GM12878 (cell line): ENCODE results near the gene LRRC8B. TPM values are rescaled to one million over a fixed set of nuclear protein-coding genes. Genes with fewer than 3 reads are reported as not detected.

Experiments
- ATAC-seq: fragments of 200-7000 bp; cut with Tn5 transposase; 3 replicates; pipeline ENCODE4 v1.9.1; 2020; ENCODE audit warnings: mild to moderate bottlenecking, moderate library complexity
- BruUV-seq: library from RNA; stranded (reverse); fragments of 400-500 nt; replicated peaks from 2 replicates; lab custom pipeline; 2021; lab: Mats Ljungman, UMichigan
- CTCF ChIA-PET: fragments of 300-600 bp; sonication (Branson Sonifier 250); formaldehyde crosslinking; extraction: SDS; loops from one replicate; lab custom pipeline; 2021; ENCODE audit warnings: inconsistent platforms; lab: Yijun Ruan, JAX
- POLR2A ChIA-PET: fragments of 350-600 bp; formaldehyde crosslinking; extraction: SDS; loops from one replicate; lab custom pipeline; 2021; ENCODE audit warnings: inconsistent platforms; lab: Charles Lee
- RAD21 ChIA-PET: fragments of 300-600 bp; sonication (Branson Sonifier 250); formaldehyde crosslinking; loops from one replicate; lab custom pipeline; 2023; ENCODE audit warnings: antibody characterized with exemption; ENCODE audit not compliant: unreplicated experiment; lab: Charles Lee
- SMC1A ChIA-PET: fragments of 300-600 bp; sonication (Branson Sonifier 250); formaldehyde crosslinking; loops from one replicate; lab custom pipeline; 2023; ENCODE audit not compliant: unreplicated experiment, uncharacterized antibody; lab: Charles Lee
- DNase-seq: peaks from one replicate; pipeline ENCODE4 v3.0.0-alpha.2; 2011; ENCODE audit warnings: low read depth, low spot score
- FAIRE-seq: peaks from 3 replicates; lab custom pipeline; 2011; peaks lifted over from hg19 to GRCh38; lab: Jason Lieb, UNC
- H2AFZ ChIP-seq: 2 replicates; pipeline ENCODE4 v1.6.0; 2011; ENCODE audit warnings: low read depth, low read length, control low read depth; ENCODE audit not compliant: control insufficient read depth
- H3K27ac ChIP-seq: 2 replicates; pipeline ENCODE4 v1.5.1; 2011; ENCODE audit warnings: control low read depth; ENCODE audit not compliant: control insufficient read depth, insufficient read depth
- H3K27me3 ChIP-seq, 2 experiments: replicated peaks in 1 of 2; 2 replicates each; pipeline versions ENCODE4 v1.6.0 to v1.6.1; 2011; ENCODE audit warnings: low read length in 1 of 2; ENCODE audit not compliant: control insufficient read depth in 2 of 2, insufficient read depth in 2 of 2
- H3K36me3 ChIP-seq, 2 experiments: 2 replicates each; pipeline ENCODE4 v1.5.1; 2011; ENCODE audit warnings: low read length in 1 of 2; ENCODE audit not compliant: control insufficient read depth in 2 of 2, insufficient read depth in 2 of 2
- H3K4me1 ChIP-seq: 2 replicates; pipeline ENCODE4 v1.6.1; 2011; ENCODE audit warnings: mild to moderate bottlenecking, low read length, moderate library complexity, mixed read lengths; ENCODE audit not compliant: control insufficient read depth, insufficient read depth
- H3K4me2 ChIP-seq: 2 replicates; pipeline ENCODE4 v1.6.0; 2011; ENCODE audit warnings: control low read depth; ENCODE audit not compliant: control insufficient read depth, insufficient read depth
- H3K4me3 ChIP-seq: fragments of 200-600 bp; sonication (generic); 2 replicates; pipeline ENCODE4 v1.5.1; 2016
- H3K79me2 ChIP-seq: 2 replicates; pipeline ENCODE4 v1.6.0; 2011; ENCODE audit warnings: low read length; ENCODE audit not compliant: control insufficient read depth, insufficient read depth
- H3K9ac ChIP-seq: 2 replicates; pipeline ENCODE4 v1.8.0; 2011; ENCODE audit warnings: low read length, control low read depth, mixed read lengths; ENCODE audit not compliant: control insufficient read depth, insufficient read depth
- H3K9me3 ChIP-seq: replicated peaks from 3 replicates; pipeline ENCODE4 v1.5.1; 2011; ENCODE audit warnings: mild to moderate bottlenecking, low read length; ENCODE audit not compliant: control insufficient read depth, insufficient read depth
- H4K20me1 ChIP-seq: 2 replicates; pipeline ENCODE4 v1.6.0; 2011; ENCODE audit not compliant: control insufficient read depth, insufficient read depth
- ATF7 ChIP-seq: fragments of 450-650 bp; IDR thresholded peaks from 2 replicates; pipeline ENCODE4 v1.6.1; 2016; ENCODE audit warnings: low read depth, mild to moderate bottlenecking
- BCL11A ChIP-seq: IDR thresholded peaks from 2 replicates; pipeline ENCODE4 v1.6.1; 2011; ENCODE audit warnings: low read depth, low read length
- BHLHE40 ChIP-seq, 2 experiments: fragments of 450-650 bp in 1 of 2; IDR thresholded peaks; 2 replicates each; pipeline ENCODE4 v1.6.1; 2011 to 2017; ENCODE audit warnings: low read depth in 2 of 2, borderline replicate concordance in 1 of 2, improper control_type of control experiment in 1 of 2, low read length in 1 of 2, mild to moderate bottlenecking in 1 of 2
- CREB1 ChIP-seq: IDR thresholded peaks from 2 replicates; pipeline ENCODE4 v1.6.1; 2012; ENCODE audit warnings: low read depth, mild to moderate bottlenecking, inconsistent platforms
- E2F8 ChIP-seq: fragments of 450-650 bp; IDR thresholded peaks from 2 replicates; pipeline ENCODE4 v1.6.1; 2018; ENCODE audit warnings: mild to moderate bottlenecking, low read depth, moderate library complexity; ENCODE audit not compliant: partially characterized antibody
- E4F1 ChIP-seq: fragments of 450-650 bp; IDR thresholded peaks from 2 replicates; pipeline ENCODE4 v1.6.1; 2018; ENCODE audit warnings: borderline replicate concordance, mild to moderate bottlenecking; ENCODE audit not compliant: partially characterized antibody
- FOXK2 ChIP-seq: fragments of 450-650 bp; IDR thresholded peaks from 2 replicates; pipeline ENCODE4 v1.6.1; 2017; ENCODE audit warnings: mild to moderate bottlenecking, moderate library complexity
- GATAD2B ChIP-seq: fragments of 450-650 bp; conservative IDR thresholded peaks from 2 replicates; pipeline ENCODE4 v1.6.1; 2017; ENCODE audit warnings: low read depth, mild to moderate bottlenecking, moderate library complexity
- KLF5 ChIP-seq: fragments of 450-650 bp; IDR thresholded peaks from 2 replicates; pipeline ENCODE4 v1.6.1; 2014; ENCODE audit warnings: mild to moderate bottlenecking; ENCODE audit not compliant: partially characterized antibody
- NFXL1 ChIP-seq: fragments of 450-650 bp; IDR thresholded peaks from 2 replicates; pipeline ENCODE4 v1.6.1; 2017; ENCODE audit warnings: antibody characterized with exemption, mild to moderate bottlenecking, borderline replicate concordance
- NR2C2 ChIP-seq: IDR thresholded peaks from 2 replicates; pipeline ENCODE4 v1.6.1; 2011; ENCODE audit warnings: borderline replicate concordance, low read depth; ENCODE audit not compliant: control insufficient read depth, insufficient read length
- PAX5 ChIP-seq: IDR thresholded peaks from 2 replicates; pipeline ENCODE4 v1.6.1; 2011; ENCODE audit warnings: low read depth, low read length, borderline replicate concordance
- RAD51 ChIP-seq: fragments of 450-650 bp; IDR thresholded peaks from 2 replicates; pipeline ENCODE4 v1.6.1; 2016; ENCODE audit warnings: moderate library complexity, mild to moderate bottlenecking, inconsistent platforms
- SIX5 ChIP-seq: IDR thresholded peaks from 2 replicates; pipeline ENCODE4 v1.6.1; 2011; ENCODE audit warnings: mild to moderate bottlenecking, low read depth, low read length, moderate library complexity; ENCODE audit not compliant: severe bottlenecking
- SMC3 ChIP-seq: IDR thresholded peaks from 2 replicates; pipeline ENCODE4 v1.6.1; 2011; ENCODE audit warnings: low read length, improper control_type of control experiment, borderline replicate concordance
- YBX1 ChIP-seq: fragments of 450-650 bp; IDR thresholded peaks from 2 replicates; pipeline ENCODE4 v1.6.1; 2016; ENCODE audit warnings: antibody characterized with exemption
- YY1 ChIP-seq: IDR thresholded peaks from 2 replicates; pipeline ENCODE4 v1.6.1; 2011; ENCODE audit warnings: low read depth, mild to moderate bottlenecking, low read length
- ZBED1 ChIP-seq: IDR thresholded peaks from 2 replicates; pipeline ENCODE4 v1.6.1; 2016; ENCODE audit warnings: borderline replicate concordance
- ZNF24 ChIP-seq: fragments of 450-650 bp; IDR thresholded peaks from 2 replicates; pipeline ENCODE4 v1.6.1; 2017; ENCODE audit warnings: antibody characterized with exemption, mild to moderate bottlenecking
- ZNF274 ChIP-seq: IDR thresholded peaks from one replicate; pipeline ENCODE4 v1.8.0; 2011; ENCODE audit not compliant: insufficient read length, insufficient read depth
- WGBS: methylation state at CpG from one replicate; pipeline ENCODE4 v1.1.6; 2016; ENCODE audit warnings: low lambda C conversion rate; ENCODE audit not compliant: insufficient replicate concordance, insufficient coverage; ENCODE audit errors: missing lambda C conversion rate; 5-methylcytosine and 5-hydroxymethylcytosine counted together
- in situ Hi-C: fragments of 300-500 bp; cut with MboI; formaldehyde crosslinking; loops from 9 replicates; pipeline ENCODE4 v1.14.3; 2018; ENCODE audit warnings: mixed read lengths
- intact Hi-C: fragments of 100-400 bp; cut with micrococcal nuclease; formaldehyde crosslinking; loops from one replicate; pipeline ENCODE4 v1.14.2; 2022; ENCODE audit not compliant: unreplicated experiment
- polyA plus RNA-seq, 11 experiments: library from polyadenylated mRNA; depleted of rRNA in 4 of 11; unstranded in 6 of 11; stranded (reverse) in 5 of 11; fragments of >200 nt; fragmentation: Nextera tagmentation in 4 of 11; fragmentation: Illumina TruSeq in 1 of 11; extraction: Ambion mirVana in 4 of 11; extraction: Trizol in 1 of 11; gene quantifications; 1 replicate in 1 of 11; 2 replicates in 10 of 11; pipeline versions ENCODE4 v1.2.1 to v1.2.3, GENCODE V29; 2011 to 2016; ENCODE audit warnings: inconsistent platforms in 2 of 11, missing spikeins in 2 of 11, low read depth in 1 of 11
- total RNA-seq, 4 experiments: library from RNA; depleted of rRNA in 3 of 4; stranded (reverse); fragments of >200 nt in 3 of 4; fragmentation: Illumina TruSeq in 1 of 4; extraction: Trizol in 1 of 4; gene quantifications; 2 replicates each; pipeline versions ENCODE4 v1.2.1 to v1.2.3, GENCODE V29; 2013 to 2021

LRRC8B gene
- total and polyA plus RNA-seq, 10 of the 15 experiments (the other 5 are each of a cell fraction or from before 2014, with no cell fraction given): 1.3 to 9.2 (median 5.4) TPM

GRCh38 chr1:89555550-89555949, 30.9 kb downstream of the LRRC8B start:
- H3K9ac ChIP-seq: no peak overlapping the region
- TF ChIP-seq NR2C2 (no peak), ZNF274 (no peak), SIX5 (no peak), E2F8 (no peak), YBX1 (no peak), PAX5 (no peak), ZBED1 (no peak), GATAD2B (no peak), SMC3 (no peak), BCL11A (no peak), CREB1 (no peak), ATF7 (no peak), YY1 (no peak), NFXL1 (no peak), ZNF24 (no peak), RAD51 (no peak), BHLHE40 (IDR thresholded peaks at IDR 0.05; ENCODE audit: borderline replicate concordance in 1 of 2, low read depth in 2 of 2, low read length in 1 of 2) (no peak), FOXK2 (no peak), E4F1 (no peak), KLF5 (no peak)
- TF ChIP-seq, all 136 proteins: peak for 0
- ChIA-PET CTCF (interaction anchor here (1.5 kb wide), 1 partner anchor 13 kb away, joined by 3 read pairs; no protein-coding TSS in a partner anchor), POLR2A (no interaction called here), SMC1A (interaction anchor here (1.0 to 1.8 kb wide), 4 partner anchors 9 to 27 kb away, joined by 3 to 4 read pairs (median 4); no protein-coding TSS in a partner anchor), RAD21 (no interaction called here)
- DNase-seq (no peak), FAIRE-seq (no peak), ATAC-seq (no peak)
- Histone ChIP-seq H3K4me1 (peaks cover 8% of the 10 kb centered on the region; the same call in 1 of the 2 replicates), H4K20me1 (no peaks in the 10 kb centered on the region), H3K27me3 (no peaks in the 10 kb centered on the region), H2AFZ (no peak overlapping the region), H3K27ac (no peak overlapping the region), H3K79me2 (no peaks in the 10 kb centered on the region; the same call in 1 of the 2 replicates), H3K9me3 (0 out of 3 replicates have a peak, but pooled peaks cover 2% of the 10 kb centered on the region), H3K4me3 (no peak overlapping the region), H3K4me2 (no peak overlapping the region), H3K36me3 (no peaks in the 10 kb centered on the region)
- intact Hi-C loops (no loop called here), in situ Hi-C loops (no loop called here)
- no TSS peak for BruUV-seq
- WGBS: 50% methylated on average over 2 of the region's 2 CpGs
